HL-60 (cell line): ENCODE data around the gene FUT8.

Experiments used
- GABPA ChIP-seq: IDR thresholded peaks from 2 replicates; pipeline ENCODE4 v1.6.1; 2012; ENCODE audit warnings: low read depth
- POLR2AphosphoS5 ChIP-seq: IDR thresholded peaks from 2 replicates; pipeline ENCODE4 v1.6.1; 2012; ENCODE audit warnings: low read depth
- TF ChIP-seq, protein P1 (sequence below): IDR thresholded peaks from one replicate; pipeline ENCODE4 v1.5.1; 2011; ENCODE audit warnings: low read length, control low read depth, inconsistent platforms; ENCODE audit not compliant: insufficient read depth

DNA sequence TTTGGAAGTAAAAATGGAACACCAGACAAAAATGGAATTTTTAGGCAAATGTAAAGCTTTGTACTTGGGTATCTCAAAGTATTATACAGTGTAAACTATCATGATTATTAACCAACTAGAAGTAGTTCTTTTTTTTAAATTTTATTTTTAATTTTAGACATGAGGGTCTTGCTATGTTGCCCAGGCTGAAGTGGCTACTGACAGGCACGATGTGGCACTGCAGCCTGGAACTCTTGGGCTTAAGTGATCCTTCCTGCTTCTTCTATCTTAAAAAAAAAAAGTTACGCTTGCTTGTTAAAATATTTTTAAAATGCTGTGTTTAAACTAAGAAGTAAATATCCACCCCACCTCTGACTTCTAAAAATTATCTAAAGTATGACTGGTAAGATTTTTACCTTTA is 1.9 kb upstream of the FUT8 start:
- TF ChIP-seq, protein P1, sequence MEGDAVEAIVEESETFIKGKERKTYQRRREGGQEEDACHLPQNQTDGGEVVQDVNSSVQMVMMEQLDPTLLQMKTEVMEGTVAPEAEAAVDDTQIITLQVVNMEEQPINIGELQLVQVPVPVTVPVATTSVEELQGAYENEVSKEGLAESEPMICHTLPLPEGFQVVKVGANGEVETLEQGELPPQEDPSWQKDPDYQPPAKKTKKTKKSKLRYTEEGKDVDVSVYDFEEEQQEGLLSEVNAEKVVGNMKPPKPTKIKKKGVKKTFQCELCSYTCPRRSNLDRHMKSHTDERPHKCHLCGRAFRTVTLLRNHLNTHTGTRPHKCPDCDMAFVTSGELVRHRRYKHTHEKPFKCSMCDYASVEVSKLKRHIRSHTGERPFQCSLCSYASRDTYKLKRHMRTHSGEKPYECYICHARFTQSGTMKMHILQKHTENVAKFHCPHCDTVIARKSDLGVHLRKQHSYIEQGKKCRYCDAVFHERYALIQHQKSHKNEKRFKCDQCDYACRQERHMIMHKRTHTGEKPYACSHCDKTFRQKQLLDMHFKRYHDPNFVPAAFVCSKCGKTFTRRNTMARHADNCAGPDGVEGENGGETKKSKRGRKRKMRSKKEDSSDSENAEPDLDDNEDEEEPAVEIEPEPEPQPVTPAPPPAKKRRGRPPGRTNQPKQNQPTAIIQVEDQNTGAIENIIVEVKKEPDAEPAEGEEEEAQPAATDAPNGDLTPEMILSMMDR: no peak
- no peak for TF ChIP-seq POLR2AphosphoS5
- TF ChIP-seq GABPA: no peak
